Transverse colon (tissue), 4 donors: ENCODE results near the gene KRTAP10-10. TPM values are rescaled to one million over a fixed set of nuclear protein-coding genes. Genes with fewer than 3 reads are reported as not detected.
"Not testable (repeated sequence)": the region's sequence is repeated elsewhere in the genome, so short reads cannot be mapped to it uniquely, and the experiment has no call there.

Experiments used
- DNase-seq: peaks from one replicate; pipeline ENCODE4 v3.0.0-alpha.2; 2019
- H3K27ac ChIP-seq, 4 donors: fragments of 200-600 bp; sonication (generic); 2 replicates each; pipeline ENCODE4 v1.5.1; 2016 to 2018; ENCODE audit warnings: inconsistent platforms in 4 of 4
- H3K27me3 ChIP-seq: fragments of 200-600 bp; sonication (generic); 2 replicates; pipeline ENCODE4 v1.5.1; 2017; ENCODE audit warnings: inconsistent platforms
- H3K36me3 ChIP-seq, 4 donors: fragments of 200-600 bp; sonication (generic); 2 replicates each; pipeline ENCODE4 v1.5.1; 2017 to 2019; ENCODE audit warnings: inconsistent platforms in 4 of 4
- H3K4me1 ChIP-seq, 4 donors: fragments of 200-600 bp; sonication (generic); 2 replicates each; pipeline ENCODE4 v1.5.1; 2017 to 2020; ENCODE audit warnings: inconsistent platforms in 4 of 4
- H3K4me3 ChIP-seq, 4 donors: fragments of 200-600 bp; sonication (generic); 1 replicate in 1 of 4; 2 replicates in 3 of 4; pipeline versions ENCODE4 v1.5.1 to v1.6.1; 2017 to 2019; ENCODE audit warnings: inconsistent platforms in 4 of 4
- H3K9me3 ChIP-seq, 2 donors: fragments of 200-600 bp; sonication (generic); 2 replicates each; pipeline ENCODE4 v1.5.1; 2017 to 2019; ENCODE audit warnings: inconsistent platforms in 2 of 2
- CTCF ChIP-seq, 5 experiments: fragments of 200-600 bp in 3 of 5; fragments of 450-650 bp in 2 of 5; sonication (generic) in 3 of 5; IDR thresholded peaks; 1 replicate in 2 of 5; 2 replicates in 3 of 5; pipeline ENCODE4 v1.5.1; 2016 to 2017; ENCODE audit warnings: antibody characterized with exemption in 5 of 5, inconsistent platforms in 3 of 5, mild to moderate bottlenecking in 2 of 5, moderate library complexity in 1 of 5
- EP300 ChIP-seq: sonication (generic); formaldehyde crosslinking; IDR thresholded peaks from one replicate; pipeline ENCODE4 v1.6.1; 2017; ENCODE audit warnings: antibody characterized with exemption, low read depth
- POLR2A ChIP-seq: fragments of 450-650 bp; IDR thresholded peaks from one replicate; pipeline ENCODE4 v1.6.1; 2016; ENCODE audit warnings: antibody characterized with exemption, mild to moderate bottlenecking, moderate library complexity
- POLR2AphosphoS5 ChIP-seq, 3 donors: sonication (generic); formaldehyde crosslinking; IDR thresholded peaks; one replicate each; pipeline ENCODE4 v1.6.1; 2016; ENCODE audit warnings: antibody characterized with exemption in 3 of 3
- WGBS, 2 donors: methylation state at CpG; one replicate each; pipeline ENCODE4 v1.1.5; 2018; ENCODE audit warnings: low coverage in 1 of 2; 5-methylcytosine and 5-hydroxymethylcytosine counted together
- in situ Hi-C, 4 donors: fragments of 200-750 bp; cut with MboI; loops; one replicate each; pipeline versions ENCODE4 v1.15.0 to v1.15.1; 2017; ENCODE audit warnings: low sequenced_read_pairs in 3 of 4, low pct_ligation_motif_present in 1 of 4, low pct_unique_long_range_greater_than_20kb in 1 of 4
- intact Hi-C: fragments of 100-400 bp; cut with DNase I; formaldehyde crosslinking; loops from one replicate; pipeline ENCODE4 v1.15.1; 2023; ENCODE audit warnings: low total_unique reads
- total RNA-seq, 4 donors: library from RNA; depleted of rRNA; stranded (reverse); fragments of >200 nt; gene quantifications; one replicate each; pipeline ENCODE4 v1.1.0, GENCODE V29; 2016

The KRTAP10-10 gene
- total RNA-seq, 4 donors from 2014 or later: not detected

GRCh38 chr21:44598061-44598460 lies 39.1 kb upstream of the KRTAP10-10 start:
- Histone ChIP-seq H3K36me3 (no peaks in the 10 kb centered on the region), H3K27ac (no peak overlapping the region), H3K4me3 (no peak overlapping the region), H3K9me3 (peaks cover 0 to 5% of the 10 kb centered on the region in 2 donors), H3K4me1 (no peaks in the 10 kb centered on the region), H3K27me3 (peaks cover 46% of the 10 kb centered on the region)
- no peak for TF ChIP-seq EP300
- TF ChIP-seq POLR2A: no peak
- TF ChIP-seq CTCF (IDR thresholded peaks at IDR 0.05): no peak
- TF ChIP-seq POLR2AphosphoS5 (IDR thresholded peaks at IDR 0.05): no peak
- intact Hi-C loops (no loop called here), in situ Hi-C loops (loop anchor here in 2 of 4 donors (25.0 kb wide), 1 partner anchor 89 kb away; the partner anchor contains the start of genes KRTAP10-12 (in 2 of the 2) and KRTAP12-1 (in 2 of the 2))
- no peak for DNase-seq
- 64 to 79% methylated on average over 11 of the region's 11 CpGs for WGBS, 2 donors

- TF ChIP-seq POLR2AphosphoS5 (IDR thresholded peaks at IDR 0.05) (no peak), EP300 (no peak), CTCF (IDR thresholded peaks at IDR 0.05) (no peak), POLR2A (no peak)
- in situ Hi-C loops: loop anchor here in 2 of 4 donors (25.0 kb wide), 1 partner anchor 88 kb away; the partner anchor contains the start of genes KRTAP10-12 (in 2 of the 2) and KRTAP12-1 (in 2 of the 2)
- H3K27me3 ChIP-seq: peaks cover 42% of the 10 kb centered on the region
Observed at GRCh38 chr21:44599264-44600029, 37.7 kb upstream of the KRTAP10-10 start.

GRCh38 chr21:44600118-44600978 lies 36.8 kb upstream of the KRTAP10-10 start, which contains the start of gene KRTAP10-7:
KRTAP10-7 (plus strand) TSS chr21:44600597; CDS start chr21:44600622, 25 bp downstream.
- H3K36me3 ChIP-seq, H3K27ac ChIP-seq, H3K4me3 ChIP-seq, H3K4me1 ChIP-seq, intact Hi-C loops, in situ Hi-C loops, H3K9me3 ChIP-seq, DNase-seq: not testable (repeated sequence)
- 51 to 60% methylated on average over 7 to 23 of the region's 23 CpGs for WGBS, 2 donors
- H3K27me3 ChIP-seq: peaks cover 37% of the 10 kb centered on the region

More at GRCh38 chr21:44599264-44600029, 37.7 kb upstream of the KRTAP10-10 start:
- Histone ChIP-seq H3K4me1 (no peaks in the 10 kb centered on the region), H3K27ac (no peak overlapping the region), H3K9me3 (peaks cover 0 to 5% of the 10 kb centered on the region in 2 donors), H3K36me3 (no peaks in the 10 kb centered on the region), H3K4me3 (no peak overlapping the region)
- WGBS, 2 donors: 83 to 89% methylated on average over 6 to 8 of the region's 8 CpGs
- intact Hi-C loops: no loop called here
- DNase-seq: no peak

GRCh38 chr21:44601091-44601490 lies 36.1 kb upstream of the KRTAP10-10 start:
- H3K36me3 ChIP-seq, in situ Hi-C loops, DNase-seq, H3K4me3 ChIP-seq, H3K9me3 ChIP-seq, H3K4me1 ChIP-seq, intact Hi-C loops, H3K27ac ChIP-seq: not testable (repeated sequence)
- 62% methylated on average over 5 of the region's 10 CpGs; no CpG with 5 or more reads in 1 of the 2 donors for WGBS, 2 donors
- H3K27me3 ChIP-seq: peaks cover 36% of the 10 kb centered on the region
